HG02642 (cell line): ENCODE measurements around the gene NR2C1.
A peak's percentile ranks its signal among the peaks of the same experiment; 100 is the strongest.
"Not testable (repeated sequence)": the region's sequence is repeated elsewhere in the genome, so short reads cannot be mapped to it uniquely, and the experiment has no call there.

Experiments used
- ATAC-seq: cut with Tn5 transposase; IDR thresholded peaks from one replicate; pipeline ENCODE4 v1.9.1; 2021; ENCODE audit warnings: mild to moderate bottlenecking; ENCODE audit not compliant: unreplicated experiment, poor library complexity

Gene NR2C1

DNA sequence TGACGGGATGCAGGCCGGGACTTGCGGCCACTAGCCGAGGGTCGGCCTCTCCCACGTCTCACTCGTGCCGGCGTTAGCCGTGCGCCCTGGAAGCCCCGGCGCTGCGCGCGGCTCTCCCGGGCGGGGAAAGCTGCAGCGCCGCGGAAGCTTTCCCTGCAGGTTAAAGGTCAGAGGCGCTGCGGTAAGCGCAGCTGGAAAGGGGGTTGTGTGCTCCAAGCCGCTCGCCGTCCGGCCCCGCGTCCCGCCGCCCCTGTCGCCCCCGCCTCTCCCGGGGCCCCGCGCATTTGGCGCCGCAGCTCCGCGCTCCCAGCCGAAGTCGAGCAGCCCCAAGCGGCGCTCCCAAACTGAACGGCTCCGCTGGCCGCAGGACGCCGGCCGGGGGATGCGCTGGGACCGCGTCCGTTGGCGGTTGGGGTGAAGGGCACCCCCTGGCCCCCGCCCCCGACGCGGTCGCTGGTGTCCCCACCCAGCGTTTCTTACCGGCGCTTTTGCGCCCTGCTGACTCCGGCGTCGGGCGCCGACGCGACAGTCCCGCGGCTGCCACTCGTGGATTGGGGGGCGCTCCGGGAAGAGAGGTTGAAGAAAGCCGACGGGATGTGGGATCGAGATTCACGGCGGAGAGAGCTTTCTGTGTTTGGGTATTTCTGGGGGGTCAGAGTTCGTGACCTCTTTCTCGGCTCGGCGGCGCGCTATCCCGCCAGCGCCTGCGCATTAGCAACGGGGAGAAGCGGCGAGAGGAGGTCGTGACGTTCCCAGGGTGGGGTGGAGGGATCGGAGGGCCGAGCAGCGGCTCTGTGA is at the start of gene NR2C1:
Gene NR2C1 (minus strand): TSS at position 719 of the 798 bp plus-strand sequence. CDS start 6,234 bp downstream, outside the sequence.
- ATAC-seq, result peak; percentile 96

DNA sequence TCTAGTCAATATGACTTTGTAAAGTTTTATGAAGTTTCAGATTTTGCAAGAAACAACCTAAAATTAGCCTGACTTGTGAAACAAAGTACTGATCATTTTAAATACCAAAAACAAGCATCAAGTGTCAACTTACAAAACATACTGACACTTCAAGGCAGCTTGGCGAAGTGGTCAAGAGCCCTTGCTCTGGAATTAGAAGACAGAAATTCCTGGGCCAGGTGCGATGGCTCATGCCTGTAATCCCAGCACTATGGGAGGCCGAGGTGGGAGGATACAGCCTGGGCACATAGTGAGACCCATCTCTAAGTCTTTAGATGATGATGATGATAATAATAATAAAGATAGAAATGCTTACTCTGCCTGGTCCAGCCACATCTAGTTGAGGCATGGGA is 45.4 kb upstream of the NR2C1 start:
- no peak for ATAC-seq

DNA sequence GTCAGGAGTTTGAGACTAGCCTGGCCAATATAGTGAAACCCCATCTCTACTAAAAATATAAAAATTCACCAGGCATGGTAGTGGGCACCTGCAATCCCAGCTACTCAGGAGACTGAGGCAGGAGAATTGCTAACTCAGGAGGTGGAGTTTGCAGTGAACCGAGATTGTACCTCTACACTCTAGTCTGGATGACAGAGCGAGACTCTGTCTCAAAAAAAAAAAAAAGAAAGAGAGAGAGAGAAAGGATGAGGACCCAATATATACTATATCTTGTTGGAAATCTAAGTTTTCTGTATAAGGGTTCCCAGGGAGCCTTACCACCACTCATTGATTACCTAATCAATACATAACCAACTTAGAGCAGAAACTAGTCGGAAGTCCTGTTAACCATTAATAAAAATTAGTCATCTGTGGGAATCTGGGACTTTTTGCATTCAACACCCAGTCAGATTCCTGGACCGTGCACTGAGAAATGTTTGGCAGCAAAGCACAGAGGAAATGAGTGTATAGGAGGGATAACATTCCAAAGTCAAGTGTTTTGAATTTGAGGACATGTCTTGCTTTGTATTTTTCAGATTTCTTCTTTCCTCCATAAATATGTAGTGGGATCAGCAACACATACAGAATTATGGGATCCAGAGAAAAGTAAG is 44.8 kb upstream of the NR2C1 start:
- no peak for ATAC-seq

DNA sequence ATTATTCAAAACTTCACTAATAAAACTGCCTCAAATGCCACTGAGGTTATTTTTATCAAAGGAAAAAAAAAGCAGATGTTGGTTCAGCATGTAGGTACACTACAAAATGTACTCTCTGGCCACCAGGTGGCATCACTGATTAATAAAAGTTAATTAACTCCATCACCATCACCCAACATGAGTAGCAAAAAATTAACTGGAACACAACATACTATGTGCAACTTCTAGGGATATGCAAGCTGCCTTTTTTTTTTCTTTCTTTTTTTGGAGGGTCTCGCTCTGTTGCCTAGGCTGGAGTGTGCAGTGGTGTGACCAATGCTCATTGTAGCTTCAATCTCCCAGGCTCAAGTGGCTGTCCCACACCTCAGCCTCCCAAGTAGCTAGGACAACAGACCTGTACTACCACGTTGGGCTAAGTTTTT is 43.8 kb upstream of the NR2C1 start:
- ATAC-seq, result no peak

DNA sequence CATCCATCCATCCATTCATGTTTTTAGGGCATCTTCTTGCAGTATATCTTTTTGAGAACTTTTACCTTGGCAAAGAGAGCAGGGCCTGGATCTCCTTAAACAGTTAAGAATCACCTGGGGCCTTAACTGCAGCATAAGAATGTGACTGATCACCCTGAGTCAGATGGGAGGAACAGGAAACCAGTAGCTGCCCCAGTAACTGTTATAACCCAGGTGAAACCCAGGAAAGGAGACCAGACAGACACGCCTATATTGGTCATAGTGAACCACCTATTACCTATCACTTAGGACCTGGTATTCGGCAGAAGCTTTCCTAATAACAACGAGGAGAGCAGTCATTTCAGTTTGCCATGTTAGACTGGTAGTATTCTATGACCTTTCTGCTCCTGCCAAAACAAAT is 43.4 kb upstream of the NR2C1 start:
- no peak for ATAC-seq

DNA sequence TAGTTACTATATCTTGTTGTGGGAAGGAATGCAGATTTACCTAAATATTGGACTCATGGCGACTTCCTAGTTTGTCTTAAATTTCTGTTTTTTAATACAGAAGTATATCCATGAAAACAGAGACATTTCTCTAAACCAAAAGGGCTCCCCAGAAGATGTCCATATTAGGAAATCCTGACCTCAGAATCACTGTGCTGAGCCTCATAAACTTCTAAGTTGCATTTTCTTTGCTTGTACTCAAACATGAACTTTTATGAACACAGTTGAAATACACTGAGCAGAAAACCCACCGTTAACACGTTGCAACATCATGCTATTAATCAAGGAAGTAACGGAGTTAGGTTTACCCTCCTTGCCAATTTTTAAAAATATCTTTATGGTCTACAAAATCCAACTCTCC is 42.9 kb upstream of the NR2C1 start:
- ATAC-seq, result no peak

DNA sequence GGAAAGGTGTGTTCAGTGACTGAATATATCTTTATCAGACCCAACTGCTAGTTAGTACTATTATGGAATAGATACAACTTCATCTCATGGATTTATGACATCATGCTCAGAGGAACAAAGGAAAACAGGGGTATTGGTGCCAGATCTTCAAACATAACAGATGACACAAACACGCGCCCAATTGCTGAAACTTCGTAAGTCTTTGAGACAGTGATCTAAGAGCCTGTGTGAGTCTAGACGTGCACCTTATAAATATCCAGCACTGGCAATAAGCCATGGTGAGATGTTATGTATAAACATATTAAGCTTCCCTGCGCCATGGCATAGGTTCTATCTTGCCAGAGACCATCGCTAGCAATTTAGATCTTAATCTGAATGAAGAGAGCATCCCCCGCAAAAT is 42.2 kb upstream of the NR2C1 start:
- ATAC-seq, result no peak

DNA sequence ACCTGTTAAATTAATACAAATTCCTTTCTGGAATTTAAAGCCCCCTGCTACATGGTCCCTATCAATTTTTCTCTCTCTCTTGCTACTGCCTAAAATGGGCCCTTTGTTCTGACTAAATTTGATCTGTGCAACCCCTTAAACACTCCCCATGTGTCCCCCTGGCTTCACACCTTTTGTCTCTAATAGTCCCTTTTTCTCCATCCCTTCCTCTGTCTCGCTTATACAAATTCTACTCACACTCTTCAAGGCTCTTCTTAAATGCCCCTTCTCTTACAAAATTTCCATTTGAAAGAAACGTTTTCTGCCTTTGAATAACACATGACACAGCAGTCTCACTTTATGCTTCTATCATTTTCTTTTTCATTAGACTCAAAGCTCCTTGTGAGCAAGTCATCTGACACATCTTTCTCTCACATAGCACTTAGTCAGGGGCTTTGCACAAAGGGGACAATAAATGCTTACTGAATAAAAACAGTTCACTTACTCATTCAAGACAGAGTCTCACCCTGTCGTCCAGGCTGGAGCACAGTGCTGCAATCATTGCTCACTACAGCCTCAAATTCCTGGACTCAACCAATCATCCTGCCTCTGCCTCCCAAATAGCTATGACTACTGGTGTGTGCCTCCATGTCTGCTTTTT is 41.5 kb upstream of the NR2C1 start:
- ATAC-seq, result no peak

DNA sequence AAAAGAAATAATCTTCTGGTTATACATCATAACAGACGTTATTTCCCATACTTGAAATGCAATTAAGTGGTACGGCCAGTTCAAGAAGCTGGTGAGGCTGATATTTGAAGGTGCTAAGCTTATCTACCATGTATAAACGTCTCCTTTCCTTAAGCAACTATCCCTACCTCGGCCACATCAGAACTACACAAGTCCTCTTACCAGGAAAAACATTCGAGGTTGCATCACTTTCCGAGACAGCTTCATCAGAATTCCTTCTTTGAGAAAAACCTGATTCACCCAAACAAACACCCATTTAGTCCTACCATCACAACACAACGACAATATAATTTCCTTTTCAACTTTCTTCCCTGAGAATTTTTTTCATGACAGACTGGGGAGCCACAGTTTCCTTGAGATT is 33.9 kb upstream of the NR2C1 start:
- ATAC-seq, result no peak

DNA sequence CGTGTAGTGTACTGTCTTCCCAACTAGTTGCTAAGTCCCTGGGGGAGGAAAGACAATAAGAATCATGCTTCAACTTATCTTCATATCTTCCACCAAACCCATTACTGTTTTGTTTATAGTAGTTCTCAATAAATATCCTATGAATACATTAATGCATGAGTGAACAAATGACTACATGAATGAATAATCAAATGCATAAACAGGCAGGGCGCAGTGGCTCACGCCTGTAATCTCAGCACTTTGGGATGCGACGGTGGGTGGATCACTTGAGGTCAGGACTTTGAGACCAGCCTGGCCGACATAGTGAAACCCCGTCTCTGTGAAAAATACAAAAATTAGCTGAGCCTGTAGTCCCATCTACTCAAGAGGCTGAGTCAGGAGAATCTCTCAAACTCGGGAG is 32.1 kb upstream of the NR2C1 start:
- ATAC-seq, result no peak

DNA sequence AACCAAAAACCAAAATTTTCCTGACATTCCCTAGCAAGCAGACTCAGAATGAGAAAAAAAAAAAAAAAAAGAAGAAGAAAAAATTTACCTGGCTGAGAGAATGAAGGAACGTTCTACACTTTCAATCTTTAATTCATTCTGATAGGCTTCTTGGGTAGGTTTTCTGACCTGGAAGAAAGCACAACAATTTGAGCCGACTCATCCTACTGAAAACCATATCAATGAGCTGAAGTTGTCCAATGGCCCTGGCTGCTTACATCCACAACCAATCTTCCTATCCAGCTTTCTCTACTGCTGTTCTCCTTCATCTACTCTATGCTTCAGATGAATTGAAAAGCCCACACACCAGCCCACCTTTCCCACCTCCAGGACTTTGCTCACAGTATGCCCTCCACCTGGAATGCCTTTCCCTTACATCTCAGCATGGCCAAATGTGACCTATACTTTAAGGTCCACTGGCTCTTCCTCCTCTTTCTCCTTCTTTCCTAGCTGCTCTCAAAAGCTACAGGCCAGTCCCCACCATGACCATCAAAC is 31.6 kb upstream of the NR2C1 start:
- ATAC-seq, result no peak

DNA sequence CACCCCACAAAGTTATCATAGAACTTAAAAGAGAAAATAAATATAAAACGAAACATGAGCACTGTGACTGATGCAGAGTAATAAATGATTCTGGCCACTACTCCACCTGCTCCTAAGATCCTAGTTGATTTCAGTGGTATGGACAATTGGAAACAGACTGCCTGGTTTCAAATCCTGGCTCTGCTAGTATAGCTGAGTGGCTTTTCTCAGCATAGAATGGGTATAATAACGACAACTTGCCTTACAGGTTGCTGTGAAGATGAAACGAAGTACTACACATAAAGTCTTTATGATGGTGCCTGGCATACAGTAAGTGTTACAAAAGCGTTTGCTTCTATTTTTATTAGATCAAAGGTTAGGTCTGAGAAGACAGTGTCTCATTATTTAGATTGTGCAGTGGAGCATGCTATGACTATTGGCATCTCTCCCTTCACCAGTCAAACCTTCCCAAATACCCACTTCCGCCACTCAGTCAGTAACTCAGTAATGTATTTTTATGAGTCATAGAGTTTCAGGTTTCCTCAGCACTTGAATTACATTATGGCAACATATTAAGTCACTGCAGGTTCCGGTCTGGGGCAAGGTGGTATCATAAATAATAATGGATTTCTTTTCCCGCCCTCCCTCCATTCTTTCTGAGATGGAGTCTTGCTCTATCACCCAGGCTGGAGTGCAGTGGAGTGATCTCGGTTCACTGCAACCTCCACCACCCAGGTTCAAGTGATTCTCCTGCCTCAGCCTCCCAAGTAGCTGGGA is 29.7 kb upstream of the NR2C1 start:
- peak; percentile 93 for ATAC-seq

DNA sequence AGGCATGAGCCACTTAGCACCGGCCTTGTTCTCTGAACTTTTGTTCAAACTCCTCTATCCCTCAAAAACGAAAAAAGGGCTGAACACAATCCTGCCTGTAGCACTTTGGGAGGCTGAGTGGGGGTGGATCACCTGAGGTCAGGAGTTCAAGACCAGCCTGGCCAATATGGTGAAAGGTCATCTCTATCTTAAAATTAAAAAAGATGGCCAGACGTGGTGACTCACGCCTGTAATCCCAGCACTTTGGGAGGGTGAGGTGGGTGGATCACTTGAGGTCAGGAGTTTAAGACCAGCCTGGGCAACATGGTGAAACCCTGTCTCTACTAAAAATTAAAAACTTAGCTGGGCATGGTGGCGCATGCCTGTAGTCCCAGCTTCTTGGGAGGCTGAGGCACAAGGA is 28.5 kb upstream of the NR2C1 start:
- ATAC-seq, result not testable (repeated sequence)

DNA sequence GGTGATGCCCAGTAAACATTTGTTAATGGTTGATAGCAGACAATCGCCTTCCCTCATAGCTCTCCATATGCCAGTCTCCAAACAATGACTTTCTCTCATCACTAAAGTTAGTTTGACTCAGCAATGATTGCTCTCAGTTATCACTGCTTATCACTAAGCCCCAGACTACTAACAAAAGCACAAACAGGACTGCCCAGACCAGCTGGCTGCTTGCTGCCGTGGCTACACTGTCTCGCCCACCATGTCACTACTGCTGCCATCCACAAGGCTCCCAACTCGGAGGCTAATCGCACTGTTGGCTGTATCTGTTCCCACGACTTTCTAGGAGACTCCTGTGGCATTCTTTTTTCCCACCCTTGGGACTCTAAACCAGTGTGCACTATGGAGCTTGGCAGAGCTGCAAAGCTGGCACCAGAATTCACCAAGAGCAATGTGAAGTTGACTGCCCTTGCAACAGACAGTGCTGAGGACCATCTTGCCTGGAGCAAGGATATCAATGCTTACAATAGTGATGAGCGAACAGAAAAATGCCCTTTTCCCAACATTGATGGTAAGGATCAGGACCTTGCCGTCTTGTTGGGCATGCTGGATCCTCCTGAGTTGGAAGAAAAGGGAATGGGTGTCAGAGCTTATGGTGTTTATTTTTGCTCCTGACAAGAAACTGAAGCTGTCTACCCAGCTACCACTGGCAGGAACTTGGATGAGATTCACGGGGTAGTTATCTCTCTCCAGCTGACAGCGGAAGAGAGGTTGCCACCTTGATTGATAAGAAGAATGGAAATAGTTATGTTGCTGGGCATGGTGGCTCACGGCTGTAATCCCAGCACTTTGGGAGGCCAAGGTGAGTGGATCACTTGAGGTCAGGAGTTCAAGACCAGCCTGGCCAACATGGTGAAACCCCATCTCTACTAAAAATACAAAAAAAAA is 27.1 kb upstream of the NR2C1 start:
- ATAC-seq, result no peak

DNA sequence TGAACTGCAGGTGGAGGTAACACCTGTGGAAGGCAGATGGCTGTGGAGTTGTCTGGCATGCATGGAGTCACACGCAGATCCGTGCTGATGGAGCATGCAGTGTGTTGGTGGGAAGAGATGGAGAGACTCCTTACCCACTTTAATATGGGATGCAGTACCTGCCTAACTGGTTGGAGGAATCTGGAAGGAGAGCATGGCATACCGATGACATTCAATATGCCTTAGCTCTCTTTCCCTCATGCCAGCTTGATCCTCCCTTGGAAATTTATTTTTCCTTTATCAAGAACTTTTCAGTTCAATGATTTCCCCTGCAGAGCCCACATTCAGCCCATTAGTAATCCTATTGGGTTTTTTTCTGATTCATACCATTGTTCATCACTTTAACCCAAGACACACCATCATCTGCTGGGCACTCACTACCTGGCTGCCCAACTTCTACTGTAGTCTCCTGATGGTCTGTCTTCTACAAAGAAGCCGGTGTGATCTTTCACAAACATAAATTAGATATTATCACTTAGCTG is 25.9 kb upstream of the NR2C1 start:
- ATAC-seq, result no peak

DNA sequence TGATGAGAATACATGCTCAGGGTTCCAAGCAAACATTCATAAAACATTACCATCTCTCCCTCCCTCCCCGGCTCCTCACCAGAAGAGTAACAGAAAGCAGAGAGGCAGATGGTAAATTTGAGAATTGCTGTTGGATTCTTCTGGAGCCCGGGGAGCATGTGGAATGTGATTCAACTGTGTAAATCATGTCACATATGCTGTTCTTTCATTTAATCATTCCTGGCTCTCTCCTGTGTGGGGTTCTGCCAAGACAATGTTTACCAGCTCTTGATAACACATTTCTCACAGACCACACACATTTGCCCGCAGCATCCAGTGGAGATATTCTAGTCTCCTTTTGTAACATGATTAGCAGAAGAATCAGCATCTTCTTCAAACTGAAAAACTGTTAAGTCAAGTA is 23.4 kb upstream of the NR2C1 start:
- ATAC-seq, result no peak

DNA sequence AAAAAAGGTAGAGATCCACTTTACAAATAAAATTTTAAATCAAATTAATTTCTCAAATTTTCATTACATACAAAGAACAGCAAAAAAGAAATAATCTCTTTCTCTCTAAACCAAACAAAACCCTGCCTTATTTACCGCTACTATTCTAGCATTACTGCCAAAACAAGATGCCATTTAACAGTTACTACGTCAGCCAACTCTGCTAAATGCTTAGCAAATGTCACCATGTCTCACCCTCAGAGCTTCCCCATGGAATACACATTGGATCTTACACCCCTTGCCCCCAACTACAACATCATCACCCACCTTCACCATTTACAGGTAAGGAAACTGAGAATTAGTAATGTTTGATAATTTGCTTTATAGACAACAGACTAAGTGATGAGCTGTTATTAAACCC is 23.0 kb upstream of the NR2C1 start:
- no peak for ATAC-seq

DNA sequence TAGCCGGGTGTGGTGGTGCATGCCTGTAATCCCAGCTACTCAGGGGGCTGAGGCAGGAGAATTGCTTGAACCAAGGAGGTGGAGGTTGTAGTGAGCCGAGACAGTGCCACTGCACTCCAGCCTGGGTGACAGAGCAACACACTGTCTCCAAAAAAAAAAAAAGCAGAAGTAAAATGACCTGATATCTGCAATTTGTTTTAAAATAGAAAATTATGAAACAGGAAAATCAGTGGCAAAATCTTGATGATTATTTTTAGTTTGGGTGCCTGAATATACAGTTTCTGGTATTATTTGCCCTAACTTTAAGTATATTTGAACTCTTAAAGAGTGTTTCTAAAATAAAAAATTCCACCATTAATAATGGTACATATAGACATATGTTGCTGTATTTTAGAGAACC is 22.4 kb upstream of the NR2C1 start:
- not testable (repeated sequence) for ATAC-seq

DNA sequence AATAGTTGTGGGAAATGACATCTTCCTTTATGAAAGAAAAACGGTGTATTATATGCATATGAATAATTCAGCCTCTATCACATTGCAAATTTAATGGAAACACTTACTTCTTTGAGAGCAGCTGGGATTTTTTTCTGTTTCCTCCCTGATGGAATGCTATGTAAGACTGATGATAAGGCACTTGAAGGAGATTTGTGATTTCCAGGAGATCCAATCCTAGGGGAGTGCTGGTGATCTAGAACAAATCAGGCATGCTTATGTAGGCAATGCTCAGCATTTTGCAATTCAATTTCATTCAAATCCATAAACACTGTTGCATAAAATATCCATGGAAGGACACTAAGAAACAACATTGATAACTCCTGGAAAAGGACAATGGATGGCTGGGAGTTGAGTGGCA is 16.0 kb upstream of the NR2C1 start:
- ATAC-seq, result no peak
